Natural killer cell treated with Interleukin-12 subunit alpha and Interleukin-12 subunit beta and Interleukin-15 and Interleukin-18, amount 100 ng/mL, for 72 hours (primary cell): Measurements from ENCODE around the gene SLC7A1. TPM values are rescaled to one million over a fixed set of nuclear protein-coding genes. Genes with fewer than 3 reads are reported as not detected.

Source experiments
- ATAC-seq, 2 donors: fragments of 150-1000 bp; cut with Tn5 transposase in 1 of 2; sonication (Bioruptor Pico), chemical (Tn5 transposase) in 1 of 2; 2 replicates each; pipeline ENCODE4 v1.10.0; 2021
- DNase-seq: peaks from one replicate; pipeline ENCODE4 v3.0.0; 2022; ENCODE audit warnings: low spot score
- H3K27ac Mint-ChIP-seq, 2 donors: 1 replicate in 1 of 2; 2 replicates in 1 of 2; pipeline ENCODE4 v1.8.0; 2022; ENCODE audit warnings: mixed read lengths in 2 of 2, mild to moderate bottlenecking in 1 of 2, moderate library complexity in 1 of 2
- H3K27me3 Mint-ChIP-seq, 2 donors: 1 replicate in 1 of 2; 2 replicates in 1 of 2; pipeline ENCODE4 v1.8.0; 2022; ENCODE audit warnings: mixed read lengths in 2 of 2
- H3K36me3 Mint-ChIP-seq: one replicate; pipeline ENCODE4 v1.8.0; 2022; ENCODE audit warnings: mixed read lengths
- H3K4me1 Mint-ChIP-seq, 2 donors: 1 replicate in 1 of 2; 2 replicates in 1 of 2; pipeline ENCODE4 v1.8.0; 2022; ENCODE audit warnings: low read depth in 2 of 2, mixed read lengths in 2 of 2, mild to moderate bottlenecking in 1 of 2
- H3K4me3 Mint-ChIP-seq: one replicate; pipeline ENCODE4 v1.8.0; 2022; ENCODE audit warnings: mixed read lengths
- H3K9me3 Mint-ChIP-seq: 2 replicates; pipeline ENCODE4 v1.8.0; 2022; ENCODE audit warnings: mixed read lengths
- total RNA-seq, 2 donors: library from RNA; stranded (reverse); gene quantifications; one replicate each; pipeline ENCODE4 v1.2.3, GENCODE V29; 2022

The SLC7A1 gene
- total RNA-seq, 2 donors from 2014 or later, result 80.2 to 152 TPM

GRCh38 chr13:29526741-29527140 is 68.7 kb downstream of the SLC7A1 start:
- Mint-ChIP-seq H3K9me3 (no peaks in the 10 kb centered on the region), H3K27me3 (no peaks in the 10 kb centered on the region), H3K4me3 (no peak overlapping the region), H3K4me1 (peaks cover 11 to 26% of the 10 kb centered on the region in 2 donors), H3K27ac (no peak overlapping the region), H3K36me3 (peaks cover 11% of the 10 kb centered on the region)
- DNase-seq (no peak), ATAC-seq (no peak)

DNA sequence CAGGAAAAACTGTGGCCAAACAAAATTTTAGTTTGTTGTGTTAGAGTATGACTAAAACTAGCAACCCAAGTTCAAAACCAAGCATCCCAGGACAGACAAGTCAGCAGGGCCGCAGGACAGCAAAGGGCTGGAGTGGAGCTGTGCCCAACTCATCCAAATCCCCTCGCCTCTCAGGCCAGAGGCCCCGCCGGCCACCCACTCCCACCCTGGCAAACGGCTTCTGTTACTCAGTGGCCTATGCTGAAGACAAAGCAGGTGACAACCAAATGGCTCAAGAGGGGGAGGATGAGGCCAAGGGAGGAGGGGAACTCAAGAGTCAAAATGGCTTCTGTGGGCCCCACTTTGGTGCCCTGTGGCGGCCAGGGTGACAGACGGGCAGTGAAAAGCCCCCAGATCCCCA is 69.7 kb downstream of the SLC7A1 start:
- no peak overlapping the region for H3K4me3 Mint-ChIP-seq
- no peaks in the 10 kb centered on the region for H3K9me3 Mint-ChIP-seq
- peaks cover 11 to 25% of the 10 kb centered on the region in 2 donors for H3K4me1 Mint-ChIP-seq
- DNase-seq (no peak), ATAC-seq (no peak)
- H3K36me3 Mint-ChIP-seq, result peaks cover 11% of the 10 kb centered on the region
- no peaks in the 10 kb centered on the region for H3K27me3 Mint-ChIP-seq
- no peak overlapping the region for H3K27ac Mint-ChIP-seq

DNA sequence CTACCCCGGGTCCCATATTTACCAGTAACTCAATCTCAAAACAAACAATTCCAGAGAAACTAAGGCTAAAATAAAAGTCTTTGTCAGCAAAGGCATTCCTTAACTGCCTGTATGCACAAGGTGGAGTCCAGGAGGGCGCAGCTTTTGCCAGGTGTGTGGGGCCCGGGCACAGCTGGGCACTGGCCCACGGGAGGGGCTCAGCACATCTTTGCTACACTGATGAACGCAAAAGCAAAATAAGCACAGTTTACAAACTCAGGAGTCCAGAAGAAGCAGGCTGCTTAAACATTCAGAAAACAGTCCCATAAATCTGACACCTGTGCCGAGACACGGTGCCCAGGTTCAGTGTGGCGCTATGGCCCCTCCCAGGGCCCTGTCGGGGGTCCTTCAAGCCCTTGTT is 70.8 kb downstream of the SLC7A1 start:
- H3K27ac Mint-ChIP-seq, result no peak overlapping the region
- H3K4me3 Mint-ChIP-seq, result no peak overlapping the region
- no peaks in the 10 kb centered on the region for H3K9me3 Mint-ChIP-seq
- H3K27me3 Mint-ChIP-seq, result no peaks in the 10 kb centered on the region
- no peak for ATAC-seq
- peaks cover 11% of the 10 kb centered on the region for H3K36me3 Mint-ChIP-seq
- peaks cover 0 to 18% of the 10 kb centered on the region in 2 donors for H3K4me1 Mint-ChIP-seq
- peak; percentile 8 for DNase-seq

DNA sequence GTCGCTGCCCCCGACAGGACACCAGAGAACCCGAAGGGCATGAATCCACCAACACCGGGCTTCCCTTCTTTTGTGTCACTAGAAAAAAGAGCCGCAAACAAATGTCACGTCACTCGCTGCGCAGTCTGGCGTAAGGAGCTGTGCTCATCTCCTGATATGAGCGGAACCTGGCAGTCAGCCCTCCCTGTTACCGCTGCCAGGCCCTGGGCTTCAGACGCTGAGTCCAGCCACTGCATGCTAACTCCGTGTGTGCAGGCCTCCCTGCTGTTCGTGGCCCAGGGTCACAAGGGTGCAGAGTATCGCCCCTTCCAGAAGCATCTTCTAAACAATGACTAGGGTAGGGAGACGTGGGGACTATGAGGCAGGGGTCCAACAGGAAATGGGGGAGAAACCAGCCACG is 71.3 kb downstream of the SLC7A1 start:
- Mint-ChIP-seq H3K36me3 (peaks cover 6% of the 10 kb centered on the region), H3K27me3 (no peaks in the 10 kb centered on the region), H3K27ac (no peak overlapping the region), H3K4me1 (peaks cover 0 to 13% of the 10 kb centered on the region in 2 donors), H3K4me3 (no peak overlapping the region), H3K9me3 (no peaks in the 10 kb centered on the region)
- DNase-seq (peak; percentile 49), ATAC-seq (no peak)

DNA sequence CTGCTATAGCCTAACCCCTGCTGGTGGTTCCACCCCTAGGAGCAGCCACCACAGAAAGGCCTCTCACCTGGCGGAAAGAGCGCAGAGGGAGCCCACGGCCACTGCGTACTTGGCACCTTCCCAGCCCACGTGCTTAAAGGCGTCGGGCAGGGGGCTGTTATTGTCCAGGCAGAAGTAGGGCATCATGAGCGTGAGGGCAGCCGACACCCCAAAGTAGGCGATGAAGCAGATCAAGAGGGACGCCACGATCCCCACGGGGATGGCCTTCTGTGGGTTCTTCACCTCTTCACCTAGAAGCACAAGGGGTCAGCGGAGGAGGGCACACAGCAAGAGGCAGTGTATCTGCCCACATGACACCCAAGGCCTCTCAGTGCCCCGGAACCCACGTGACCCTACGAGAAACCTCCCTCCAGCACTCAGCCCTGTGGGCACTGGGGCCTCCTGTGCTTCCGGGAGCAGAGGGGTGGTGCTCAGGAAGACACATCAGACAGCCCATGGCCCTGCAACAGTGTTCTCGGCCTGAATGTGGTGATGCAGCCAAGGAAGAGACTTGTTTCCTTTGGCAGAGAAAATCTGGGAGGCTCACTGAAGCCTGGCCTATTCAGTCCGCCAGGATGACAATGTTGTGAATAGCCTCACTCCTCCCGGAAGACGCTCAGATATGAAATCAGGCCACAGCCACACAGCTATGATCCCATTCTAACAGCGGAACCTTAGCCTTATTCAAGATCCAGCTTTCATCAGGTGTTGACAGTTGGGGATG is 72.1 kb downstream of the SLC7A1 start:
- Mint-ChIP-seq H3K4me1 (peaks cover 0 to 10% of the 10 kb centered on the region in 2 donors), H3K36me3 (peaks cover 6% of the 10 kb centered on the region), H3K9me3 (no peaks in the 10 kb centered on the region), H3K4me3 (no peak overlapping the region), H3K27me3 (no peaks in the 10 kb centered on the region), H3K27ac (no peak overlapping the region)
- no peak for ATAC-seq
- peak; percentile 56 for DNase-seq

GRCh38 chr13:29522044-29522685 is 73.3 kb downstream of the SLC7A1 start:
- peak; percentile 32 for DNase-seq
- peaks cover 6% of the 10 kb centered on the region for H3K36me3 Mint-ChIP-seq

GRCh38 chr13:29521336-29521735 is 74.2 kb downstream of the SLC7A1 start:
- DNase-seq (peak; percentile 18), ATAC-seq (no peak)
- Mint-ChIP-seq H3K36me3 (peaks cover 6% of the 10 kb centered on the region), H3K27ac (no peak overlapping the region), H3K4me1 (peaks cover 0 to 8% of the 10 kb centered on the region in 2 donors), H3K9me3 (no peaks in the 10 kb centered on the region), H3K4me3 (no peak overlapping the region), H3K27me3 (no peaks in the 10 kb centered on the region)

More at GRCh38 chr13:29522044-29522685, 73.3 kb downstream of the SLC7A1 start:
- H3K9me3 Mint-ChIP-seq, result no peaks in the 10 kb centered on the region
- ATAC-seq, result no peak
- no peak overlapping the region for H3K27ac Mint-ChIP-seq
- H3K4me3 Mint-ChIP-seq, result no peak overlapping the region
- peaks cover 0 to 8% of the 10 kb centered on the region in 2 donors for H3K4me1 Mint-ChIP-seq
- H3K27me3 Mint-ChIP-seq, result no peaks in the 10 kb centered on the region

GRCh38 chr13:29520671-29521070 is 74.8 kb downstream of the SLC7A1 start:
- Mint-ChIP-seq H3K27me3 (no peaks in the 10 kb centered on the region), H3K4me3 (no peak overlapping the region), H3K9me3 (no peaks in the 10 kb centered on the region), H3K36me3 (peaks cover 6% of the 10 kb centered on the region), H3K27ac (no peak overlapping the region), H3K4me1 (peaks cover 0 to 8% of the 10 kb centered on the region in 2 donors)
- no peak for ATAC-seq
- no peak for DNase-seq

DNA sequence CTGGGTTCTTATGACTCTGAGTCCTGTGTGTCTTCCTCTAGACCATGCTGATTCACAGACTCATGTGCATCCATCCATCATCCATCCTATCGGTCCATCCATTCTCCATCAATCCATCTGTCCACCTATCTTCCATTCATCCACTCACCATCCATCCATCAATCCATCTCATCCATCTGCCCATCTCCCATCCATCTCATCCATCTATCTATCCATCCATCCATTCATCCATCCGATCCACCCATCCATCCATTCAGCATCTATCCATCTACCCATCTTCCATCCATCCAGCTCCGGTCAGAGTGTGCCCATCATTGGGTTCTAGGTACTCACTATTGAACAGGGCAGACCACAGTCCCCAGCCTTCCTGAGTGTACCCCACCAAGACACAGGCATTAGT is 75.6 kb downstream of the SLC7A1 start:
- no peaks in the 10 kb centered on the region for H3K27me3 Mint-ChIP-seq
- ATAC-seq (no peak), DNase-seq (no peak)
- no peak overlapping the region for H3K4me3 Mint-ChIP-seq
- H3K36me3 Mint-ChIP-seq, result peaks cover 6% of the 10 kb centered on the region
- H3K9me3 Mint-ChIP-seq, result no peaks in the 10 kb centered on the region
- no peak overlapping the region for H3K27ac Mint-ChIP-seq
- H3K4me1 Mint-ChIP-seq, result peaks cover 0 to 4% of the 10 kb centered on the region in 2 donors

DNA sequence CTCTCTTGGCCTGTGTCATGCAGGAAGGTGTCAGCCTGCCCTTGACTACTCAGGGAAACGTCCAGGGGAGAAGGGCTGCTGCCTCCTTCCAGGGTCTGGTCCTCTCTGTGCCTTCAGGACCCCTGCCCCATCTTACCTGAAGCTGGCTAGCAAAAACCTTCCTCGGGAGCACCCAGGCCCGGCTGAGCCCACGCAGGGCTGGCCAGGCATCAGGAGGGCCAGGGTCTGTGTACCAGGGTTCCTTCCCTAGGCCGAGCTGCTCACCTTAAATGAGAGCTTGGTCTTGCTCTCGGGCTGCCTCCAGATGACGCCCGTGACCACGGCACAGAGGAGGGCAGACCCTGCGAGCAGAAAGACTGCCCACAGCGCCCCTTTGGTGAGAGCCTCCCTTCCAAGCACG is 78.6 kb downstream of the SLC7A1 start:
- Mint-ChIP-seq H3K9me3 (no peaks in the 10 kb centered on the region), H3K4me3 (no peak overlapping the region), H3K27me3 (no peaks in the 10 kb centered on the region), H3K36me3 (peaks cover 6% of the 10 kb centered on the region), H3K27ac (no peak overlapping the region), H3K4me1 (peaks cover 0 to 4% of the 10 kb centered on the region in 2 donors)
- DNase-seq, result peak; percentile 12
- no peak for ATAC-seq

- peaks cover 6% of the 10 kb centered on the region for H3K36me3 Mint-ChIP-seq
- H3K27ac Mint-ChIP-seq, result no peak overlapping the region
- H3K27me3 Mint-ChIP-seq, result no peaks in the 10 kb centered on the region
- no peak overlapping the region for H3K4me3 Mint-ChIP-seq
- no peak for ATAC-seq
- no peak for DNase-seq
- H3K9me3 Mint-ChIP-seq, result no peaks in the 10 kb centered on the region
- H3K4me1 Mint-ChIP-seq, result peaks cover 0 to 4% of the 10 kb centered on the region in 2 donors
Measured at GRCh38 chr13:29516012-29516411, 79.5 kb downstream of the SLC7A1 start.

DNA sequence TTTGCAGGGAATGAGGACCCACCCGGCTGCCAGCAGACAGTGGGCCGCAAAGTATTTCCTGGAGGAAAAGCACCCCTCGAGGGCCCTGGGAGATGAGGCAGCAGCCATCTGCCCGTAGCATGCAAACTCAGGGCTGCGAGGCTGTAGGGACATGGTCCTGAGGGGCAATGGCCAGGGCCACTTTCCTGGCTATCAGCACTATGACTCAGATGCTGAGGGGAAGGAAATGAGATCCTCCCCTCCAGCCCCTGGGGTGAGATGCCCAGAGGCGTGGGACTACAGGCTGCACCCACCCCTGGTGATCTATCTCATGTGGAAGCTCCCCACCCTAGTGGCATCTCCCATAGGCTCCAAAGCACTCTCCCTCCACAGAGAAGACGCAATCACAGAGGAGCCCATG is 80.1 kb downstream of the SLC7A1 start:
- no peaks in the 10 kb centered on the region for H3K27me3 Mint-ChIP-seq
- no peak for ATAC-seq
- H3K27ac Mint-ChIP-seq, result no peak overlapping the region
- no peak overlapping the region for H3K4me3 Mint-ChIP-seq
- H3K4me1 Mint-ChIP-seq, result peaks cover 0 to 4% of the 10 kb centered on the region in 2 donors
- no peaks in the 10 kb centered on the region for H3K9me3 Mint-ChIP-seq
- DNase-seq, result no peak
- peaks cover 6% of the 10 kb centered on the region for H3K36me3 Mint-ChIP-seq

- Mint-ChIP-seq H3K4me3 (no peak overlapping the region), H3K27ac (no peak overlapping the region), H3K4me1 (peaks cover 0 to under 1% of the 10 kb centered on the region in 2 donors), H3K27me3 (no peaks in the 10 kb centered on the region), H3K36me3 (peaks cover 2% of the 10 kb centered on the region), H3K9me3 (no peaks in the 10 kb centered on the region)
- DNase-seq (no peak), ATAC-seq (no peak)
Measured at GRCh38 chr13:29514720-29515310, 80.7 kb downstream of the SLC7A1 start.
